Measurements from ENCODE around the gene ARHGAP26. TPM values are rescaled to one million over a fixed set of nuclear protein-coding genes. Genes with fewer than 3 reads are reported as not detected.

Gene ARHGAP26
- total RNA-seq, 2 experiments from 2014 or later: 10.2 to 11.0 TPM

DNA sequence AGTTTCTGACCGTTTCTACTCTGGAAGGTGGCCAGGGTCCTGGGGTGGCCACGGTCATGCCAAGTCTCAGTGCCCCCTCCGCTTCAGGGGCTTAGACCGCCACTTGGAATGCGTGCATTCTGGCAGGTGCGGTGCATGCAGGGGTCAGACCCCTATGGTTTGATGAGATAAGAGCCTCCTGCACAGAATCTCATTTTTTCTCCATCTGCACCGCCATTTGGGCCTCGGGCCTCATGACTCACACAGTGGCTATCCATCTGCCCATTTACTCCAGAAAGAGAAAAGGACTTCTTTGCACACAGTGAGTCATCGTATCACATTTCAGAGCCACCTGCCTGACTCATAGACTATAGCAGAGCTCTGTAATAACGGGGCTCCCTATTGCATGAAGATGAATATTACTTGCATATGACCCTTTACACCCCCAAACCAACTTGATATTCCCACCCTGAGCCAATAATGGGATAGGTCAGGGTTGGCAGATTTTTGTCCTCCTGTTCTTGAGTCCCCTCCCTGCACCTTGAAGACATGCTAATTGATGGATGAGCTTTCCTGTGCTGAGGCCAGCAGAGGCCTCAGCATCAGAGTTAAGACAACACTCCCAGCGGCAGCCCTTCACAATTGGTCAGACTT is 475.9 kb downstream of the ARHGAP26 start:
- no peaks in the 10 kb centered on the region for H3K4me1 Mint-ChIP-seq

DNA sequence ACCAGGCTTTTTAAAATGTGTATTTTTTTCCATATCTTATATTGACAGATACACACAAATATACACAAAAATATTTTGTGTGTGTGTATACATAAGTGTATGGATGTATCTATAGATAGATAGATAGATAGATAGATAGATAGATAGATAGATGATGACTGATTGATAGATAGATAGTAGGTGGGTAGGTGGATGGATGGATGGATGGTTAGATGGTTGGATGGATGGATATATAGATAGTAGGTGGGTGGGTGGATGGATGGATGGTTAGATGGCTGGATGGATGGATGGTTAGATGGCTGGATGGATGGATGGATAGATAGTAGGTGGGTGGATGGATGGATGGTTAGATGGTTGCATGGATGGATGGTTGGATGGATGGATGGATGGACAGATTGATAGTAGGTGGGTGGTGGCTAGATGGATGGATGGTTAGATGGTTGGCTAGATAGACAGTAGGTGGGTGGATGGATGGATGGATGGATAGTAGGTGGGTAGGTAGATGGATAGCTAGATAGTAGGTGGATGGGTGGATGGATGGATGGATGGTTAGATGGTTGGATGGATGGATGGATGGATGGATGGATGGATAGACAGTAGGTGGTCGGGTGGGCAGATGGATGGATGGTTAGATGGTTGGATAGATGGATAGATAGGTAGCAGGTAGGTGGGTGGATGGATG is 477.1 kb downstream of the ARHGAP26 start:
- Mint-ChIP-seq H3K4me3 (no peak overlapping the region), H3K27ac (no peak overlapping the region)
- DNase-seq: no peak

More for the DNA sequence above, 475.9 kb downstream of the ARHGAP26 start:
- no peaks in the 10 kb centered on the region for H3K36me3 Mint-ChIP-seq
- H3K9me3 Mint-ChIP-seq: peaks cover 3% of the 10 kb centered on the region
- DNase-seq: no peak
- no peak overlapping the region for H3K4me3 Mint-ChIP-seq
- no peaks in the 10 kb centered on the region for H3K27me3 Mint-ChIP-seq
- no peak overlapping the region for H3K27ac Mint-ChIP-seq

DNA sequence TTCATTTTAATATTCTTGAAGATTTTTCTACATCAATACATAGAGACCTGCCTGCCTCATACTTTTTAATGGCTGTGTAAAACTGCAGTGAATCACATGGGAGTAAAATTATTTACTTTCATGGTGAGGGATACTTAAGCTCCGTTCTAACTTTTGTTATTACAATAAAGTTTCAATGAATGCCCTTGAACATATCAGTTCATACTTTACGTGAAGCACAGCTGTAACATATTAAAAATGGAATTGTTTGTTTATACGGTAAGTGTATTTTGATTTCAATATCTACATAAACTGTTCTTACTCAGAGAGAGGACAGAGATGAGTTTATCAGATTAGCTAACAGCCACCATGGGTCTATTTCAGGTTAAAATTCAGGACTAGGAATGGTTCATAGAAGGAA is 478.2 kb downstream of the ARHGAP26 start:
- Mint-ChIP-seq H3K27me3 (no peaks in the 10 kb centered on the region), H3K4me1 (no peaks in the 10 kb centered on the region), H3K4me3 (no peak overlapping the region), H3K36me3 (no peaks in the 10 kb centered on the region), H3K27ac (no peak overlapping the region), H3K9me3 (peaks cover 3% of the 10 kb centered on the region)
- no peak for DNase-seq

More for the DNA sequence above, 477.1 kb downstream of the ARHGAP26 start:
- Mint-ChIP-seq H3K4me1 (no peaks in the 10 kb centered on the region), H3K27me3 (no peaks in the 10 kb centered on the region), H3K36me3 (no peaks in the 10 kb centered on the region), H3K9me3 (peaks cover 3% of the 10 kb centered on the region)

DNA sequence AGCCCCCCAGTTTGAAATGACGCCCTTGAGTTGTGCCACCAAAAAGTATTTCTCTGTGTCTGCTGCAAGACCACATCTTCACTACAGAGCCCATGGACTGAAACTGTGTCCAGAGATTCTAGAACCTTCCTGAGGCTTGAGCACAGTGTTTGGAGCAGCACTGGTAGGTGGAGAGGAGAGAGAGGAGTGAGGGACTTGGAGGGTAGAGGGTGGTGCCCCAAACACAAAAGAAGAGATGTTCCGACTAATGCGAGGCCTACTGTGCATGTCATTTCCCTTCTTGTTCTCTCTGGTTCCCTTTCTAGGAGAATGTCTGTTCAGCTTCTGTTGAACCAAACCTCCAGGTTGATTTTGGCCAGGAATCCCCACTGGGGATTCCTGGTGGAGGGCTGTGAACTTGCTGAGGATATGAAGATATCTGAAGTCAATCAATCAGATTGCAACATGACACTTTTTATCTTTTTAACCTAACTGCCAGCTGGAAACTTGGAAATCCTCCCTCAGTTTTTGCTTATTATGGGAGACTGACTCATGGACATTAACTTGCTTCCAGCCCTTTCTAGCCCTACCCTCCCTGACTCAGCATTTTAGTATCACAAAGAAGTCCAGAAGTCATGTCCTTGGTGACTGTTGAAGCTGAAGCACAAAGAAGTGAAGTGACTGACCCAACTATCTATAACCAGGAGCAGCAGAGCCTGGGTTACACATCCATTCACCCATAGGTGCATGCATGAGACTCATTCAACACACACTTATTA is 478.8 kb downstream of the ARHGAP26 start:
- no peak for DNase-seq
- Mint-ChIP-seq H3K27me3 (no peaks in the 10 kb centered on the region), H3K27ac (no peak overlapping the region), H3K9me3 (peaks cover 3% of the 10 kb centered on the region), H3K4me1 (no peaks in the 10 kb centered on the region), H3K36me3 (no peaks in the 10 kb centered on the region), H3K4me3 (no peak overlapping the region)

DNA sequence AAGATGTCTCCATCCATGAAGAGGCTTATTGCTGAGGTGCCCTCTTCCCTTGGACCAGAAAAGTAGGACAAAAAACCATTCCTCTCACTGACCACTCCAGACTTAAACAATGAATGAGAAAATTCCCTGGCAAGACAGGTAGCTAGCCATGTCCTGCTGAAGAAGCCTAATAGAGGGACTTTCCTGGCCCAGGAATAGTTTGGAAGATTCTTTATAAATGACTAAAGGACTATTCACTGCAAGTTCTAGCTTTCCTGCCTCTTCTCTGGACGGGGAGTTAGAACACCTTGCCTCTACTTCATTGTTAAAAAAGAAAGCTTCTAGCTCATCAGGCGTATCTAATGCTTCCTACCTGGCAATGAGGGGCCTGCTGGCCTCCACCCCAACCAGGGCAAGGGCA is 479.7 kb downstream of the ARHGAP26 start:
- Mint-ChIP-seq H3K27me3 (no peaks in the 10 kb centered on the region), H3K9me3 (peaks cover 2% of the 10 kb centered on the region), H3K4me3 (no peak overlapping the region), H3K27ac (no peak overlapping the region), H3K4me1 (no peaks in the 10 kb centered on the region), H3K36me3 (no peaks in the 10 kb centered on the region)
- DNase-seq: no peak

DNA sequence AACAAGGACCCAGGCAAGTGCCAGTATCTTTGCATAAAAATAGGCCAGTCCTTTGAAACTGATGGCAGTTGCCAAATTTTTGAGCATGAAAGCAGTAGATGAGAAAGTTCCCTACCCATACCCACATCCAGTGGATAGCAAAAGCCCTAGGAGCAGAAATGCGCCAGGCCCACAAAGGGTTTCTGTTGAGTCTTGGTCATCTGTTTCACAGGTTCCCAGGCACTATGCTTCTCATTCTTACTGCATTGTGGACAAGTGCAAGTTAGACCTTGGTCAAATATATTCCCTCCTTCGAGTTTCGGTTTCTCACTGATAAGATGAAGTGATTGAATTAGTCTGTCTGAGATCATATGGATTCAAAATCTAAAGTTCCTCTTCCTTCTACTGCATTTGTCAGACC is 481.0 kb downstream of the ARHGAP26 start:
- H3K9me3 Mint-ChIP-seq: no peaks in the 10 kb centered on the region
- no peak overlapping the region for H3K4me3 Mint-ChIP-seq
- no peaks in the 10 kb centered on the region for H3K27me3 Mint-ChIP-seq
- no peak overlapping the region for H3K27ac Mint-ChIP-seq
- H3K4me1 Mint-ChIP-seq: no peaks in the 10 kb centered on the region
- DNase-seq: no peak
- no peaks in the 10 kb centered on the region for H3K36me3 Mint-ChIP-seq

DNA sequence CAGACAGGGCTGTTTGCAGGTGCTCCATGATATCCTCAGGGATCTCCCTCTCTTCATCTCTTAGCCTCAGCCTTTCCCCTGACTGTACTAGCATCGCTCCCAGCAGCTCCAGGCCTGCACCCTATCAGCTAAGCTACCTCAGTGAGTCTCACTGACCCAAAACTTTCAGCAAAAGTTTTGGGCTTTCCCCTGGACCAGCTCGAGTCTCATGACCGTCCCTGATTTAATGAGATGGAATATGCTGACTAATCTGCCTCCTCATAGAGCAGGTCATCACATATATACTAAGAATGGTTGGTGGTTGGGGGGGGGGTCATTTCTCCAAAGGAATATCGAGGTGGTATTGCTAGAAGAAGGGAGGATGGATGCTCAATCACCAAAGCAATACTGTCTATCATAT is 481.8 kb downstream of the ARHGAP26 start:
- H3K27me3 Mint-ChIP-seq: no peaks in the 10 kb centered on the region
- H3K4me3 Mint-ChIP-seq: no peak overlapping the region
- no peaks in the 10 kb centered on the region for H3K9me3 Mint-ChIP-seq
- no peak overlapping the region for H3K27ac Mint-ChIP-seq
- no peak for DNase-seq
- no peaks in the 10 kb centered on the region for H3K4me1 Mint-ChIP-seq
- H3K36me3 Mint-ChIP-seq: no peaks in the 10 kb centered on the region

DNA sequence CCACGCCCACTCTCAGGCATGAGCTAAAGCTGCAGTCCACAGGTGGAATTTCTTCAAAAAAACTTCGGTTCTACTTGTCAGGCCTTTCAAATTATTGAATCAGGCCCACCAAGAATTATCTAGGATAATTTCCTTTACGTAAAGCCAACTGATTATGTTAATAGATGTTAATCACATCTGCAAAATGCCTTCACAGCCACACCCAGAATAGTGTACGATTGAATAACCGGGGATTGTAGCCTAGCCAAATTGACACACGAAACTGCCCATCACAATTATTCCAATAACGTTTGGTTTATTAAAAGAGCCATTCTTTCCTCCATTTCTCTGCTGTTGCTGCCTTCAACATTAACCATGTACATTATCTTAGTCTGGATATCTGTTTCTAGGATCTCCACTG is 484.6 kb downstream of the ARHGAP26 start:
- Mint-ChIP-seq H3K4me3 (no peak overlapping the region), H3K27me3 (no peaks in the 10 kb centered on the region), H3K4me1 (no peaks in the 10 kb centered on the region), H3K36me3 (no peaks in the 10 kb centered on the region), H3K27ac (no peak overlapping the region), H3K9me3 (no peaks in the 10 kb centered on the region)
- no peak for DNase-seq

DNA sequence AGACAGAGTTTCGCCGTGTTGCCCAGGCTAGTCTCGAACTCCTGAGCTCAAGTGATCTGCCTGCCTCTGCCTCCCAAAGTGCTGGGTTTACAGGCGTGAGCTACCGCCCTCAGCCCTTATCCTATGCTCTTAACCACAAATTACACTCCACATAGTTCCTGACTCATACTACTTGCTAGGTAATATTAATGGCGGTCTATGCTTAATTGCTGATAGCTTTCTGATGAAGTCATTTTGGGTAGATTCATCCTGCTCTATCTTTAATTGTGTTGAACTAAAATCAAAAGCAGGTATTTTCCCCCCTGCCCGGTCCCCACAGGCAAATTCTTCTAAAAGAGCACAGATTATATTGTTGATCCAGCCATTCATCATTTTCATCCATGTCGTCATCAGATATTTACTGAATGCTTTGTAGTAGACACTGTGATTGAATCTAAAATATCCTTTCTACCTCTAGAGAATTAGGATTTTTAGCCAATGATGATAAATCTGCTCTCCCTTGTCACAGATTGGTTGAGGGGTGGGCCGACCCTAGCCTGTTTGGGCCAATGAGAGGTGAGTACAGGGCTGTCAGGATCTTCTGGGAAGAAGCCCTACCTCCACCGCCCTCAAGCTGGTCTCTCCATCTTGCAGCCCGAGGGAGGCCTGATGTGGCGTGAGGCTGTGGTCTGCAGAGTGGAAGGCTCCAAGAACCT is 488.5 kb downstream of the ARHGAP26 start:
- Mint-ChIP-seq H3K27me3 (no peaks in the 10 kb centered on the region), H3K4me3 (no peak overlapping the region), H3K4me1 (peaks cover 7% of the 10 kb centered on the region), H3K27ac (no peak overlapping the region), H3K36me3 (no peaks in the 10 kb centered on the region), H3K9me3 (peaks cover 3% of the 10 kb centered on the region)
- DNase-seq: no peak

DNA sequence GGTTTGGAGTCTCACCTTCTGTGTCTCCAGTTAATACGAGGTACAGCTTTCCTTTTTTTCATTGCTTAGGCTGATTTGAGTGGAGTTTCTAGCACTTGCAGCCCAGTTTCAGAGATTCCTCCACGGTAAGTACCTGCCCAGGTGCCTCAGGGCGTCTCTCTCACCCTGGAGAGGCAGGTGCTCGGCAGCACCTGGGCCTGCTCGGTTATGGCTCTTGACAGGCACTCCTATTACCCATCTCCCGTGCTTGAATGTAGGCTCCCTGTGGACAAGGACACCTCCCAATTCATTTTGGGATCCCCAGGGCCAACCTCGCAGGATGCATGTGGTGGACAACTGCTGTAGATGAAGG is 489.1 kb downstream of the ARHGAP26 start:
- H3K4me3 Mint-ChIP-seq: no peak overlapping the region
- no peak for DNase-seq
- no peaks in the 10 kb centered on the region for H3K27me3 Mint-ChIP-seq
- H3K9me3 Mint-ChIP-seq: peaks cover 3% of the 10 kb centered on the region
- H3K36me3 Mint-ChIP-seq: no peaks in the 10 kb centered on the region
- H3K4me1 Mint-ChIP-seq: peaks cover 7% of the 10 kb centered on the region
- no peak overlapping the region for H3K27ac Mint-ChIP-seq

DNA sequence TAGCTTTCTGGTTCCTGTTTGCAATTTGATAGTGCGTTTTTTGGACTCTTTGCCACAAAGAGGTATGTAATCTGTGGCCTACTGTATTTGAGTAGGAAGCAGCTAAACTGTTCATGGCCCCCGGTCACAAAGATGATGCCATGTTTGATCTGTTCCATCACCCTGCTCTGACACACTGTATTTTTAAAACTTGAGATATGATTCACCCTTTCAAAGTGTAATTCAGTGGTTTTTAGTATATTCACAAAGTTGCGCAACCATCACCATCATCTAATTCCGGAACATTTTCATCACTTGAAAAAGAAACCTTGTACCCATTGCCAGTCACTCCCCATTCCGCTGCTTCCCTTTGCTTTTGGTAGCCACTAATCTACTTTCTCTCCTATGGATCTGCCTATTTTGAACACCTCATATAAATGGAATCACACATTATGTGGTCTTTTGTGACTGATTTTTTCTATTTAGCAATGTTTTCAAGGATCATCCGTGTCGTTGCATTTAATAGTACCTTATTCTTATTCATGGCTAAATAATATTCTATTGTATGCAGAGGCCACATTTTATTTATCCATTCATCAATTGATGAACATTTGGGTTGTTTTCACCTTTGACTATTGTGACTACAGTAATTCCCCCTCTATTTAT is 491.7 kb downstream of the ARHGAP26 start:
- Mint-ChIP-seq H3K27ac (no peak overlapping the region), H3K27me3 (no peaks in the 10 kb centered on the region), H3K9me3 (peaks cover 20% of the 10 kb centered on the region), H3K4me1 (peaks cover 7% of the 10 kb centered on the region), H3K4me3 (no peak overlapping the region), H3K36me3 (peaks cover 6% of the 10 kb centered on the region)
- DNase-seq: no peak

DNA sequence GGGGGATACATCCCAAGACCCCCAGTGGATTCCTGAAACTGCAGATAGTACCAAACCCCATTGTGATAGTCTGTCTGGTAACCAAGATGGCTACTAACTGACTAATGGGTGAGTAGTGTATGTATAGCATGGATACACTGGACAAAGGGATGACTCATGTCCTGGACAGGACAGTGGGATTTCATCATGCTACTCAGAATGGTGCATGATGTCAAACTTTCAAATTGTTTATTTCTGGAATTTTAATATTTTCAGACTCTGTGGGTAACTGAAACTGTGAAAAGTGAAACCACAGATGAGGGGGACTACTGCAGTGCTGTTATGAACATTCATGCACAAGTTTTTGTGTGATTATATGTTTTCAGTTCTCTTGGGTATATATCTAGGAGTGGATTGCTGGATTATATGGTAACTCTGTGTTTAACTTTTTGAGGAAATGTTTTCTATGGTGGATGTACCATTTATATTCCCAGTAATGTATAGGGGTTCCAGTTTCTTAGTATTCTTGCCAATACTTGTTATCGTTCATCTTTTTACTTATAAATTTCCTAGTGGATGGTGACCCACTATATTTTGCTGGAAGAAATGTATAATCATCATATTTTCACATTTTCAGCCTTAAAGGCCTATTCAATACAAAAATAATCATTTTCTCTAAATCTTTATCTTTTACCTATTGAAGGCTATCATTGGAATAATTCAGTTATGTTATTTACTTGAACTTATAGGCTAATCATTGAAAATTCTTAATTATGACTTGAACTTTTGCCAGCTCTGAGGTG is 492.4 kb downstream of the ARHGAP26 start:
- peaks cover 6% of the 10 kb centered on the region for H3K36me3 Mint-ChIP-seq
- DNase-seq: no peak
- H3K27ac Mint-ChIP-seq: no peak overlapping the region

DNA sequence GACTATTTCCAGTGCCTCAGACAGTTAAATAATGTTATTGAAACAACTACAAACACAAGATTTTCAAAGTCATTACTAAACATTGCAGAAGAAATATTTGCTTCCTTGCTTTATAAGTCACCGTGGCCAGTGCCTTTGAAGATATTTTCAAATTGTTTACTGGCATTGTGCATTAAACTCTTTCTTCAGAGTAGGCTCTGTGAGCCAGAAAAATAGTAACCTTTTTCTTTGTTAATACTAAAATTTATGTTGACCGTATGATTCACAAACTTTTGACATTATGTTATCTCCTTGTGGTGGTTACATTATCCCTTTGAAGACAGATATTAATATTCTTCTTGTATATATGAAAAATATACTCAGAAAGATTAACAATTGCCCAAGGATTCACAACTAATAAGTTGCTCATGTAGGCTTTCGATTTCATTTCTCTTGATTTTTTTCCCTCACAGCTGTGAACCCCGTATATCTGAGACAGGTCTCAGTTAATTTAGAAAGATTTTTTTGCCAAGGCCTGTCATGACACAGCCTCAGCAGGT is 493.2 kb downstream of the ARHGAP26 start:
- H3K4me3 Mint-ChIP-seq: no peak overlapping the region
- no peak overlapping the region for H3K27ac Mint-ChIP-seq
- no peak for DNase-seq
- H3K4me1 Mint-ChIP-seq: peaks cover 7% of the 10 kb centered on the region
- peaks cover 27% of the 10 kb centered on the region for H3K9me3 Mint-ChIP-seq
- H3K36me3 Mint-ChIP-seq: peaks cover 9% of the 10 kb centered on the region
- no peaks in the 10 kb centered on the region for H3K27me3 Mint-ChIP-seq

More for the DNA sequence above, 492.4 kb downstream of the ARHGAP26 start:
- Mint-ChIP-seq H3K4me1 (peaks cover 7% of the 10 kb centered on the region), H3K9me3 (peaks cover 22% of the 10 kb centered on the region), H3K27me3 (no peaks in the 10 kb centered on the region), H3K4me3 (no peak overlapping the region)

DNA sequence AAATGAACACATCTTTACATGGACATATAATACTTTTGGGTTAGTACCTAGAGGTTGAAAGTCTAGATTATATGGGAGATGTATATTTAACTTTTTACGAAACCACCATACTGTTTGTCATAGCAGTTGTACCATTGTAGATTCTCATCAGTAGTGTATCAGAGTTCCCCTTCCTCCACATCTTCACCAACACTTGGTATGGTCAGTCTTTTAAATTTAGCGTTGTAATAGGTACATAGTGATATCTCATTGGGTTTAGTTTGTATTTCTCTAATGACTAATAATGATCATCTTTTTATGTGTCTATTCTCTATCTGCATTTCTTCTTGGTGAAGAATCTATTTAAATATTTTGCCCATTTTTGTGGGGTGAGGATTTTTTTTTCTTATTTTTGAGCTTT is 495.8 kb downstream of the ARHGAP26 start:
- Mint-ChIP-seq H3K27me3 (no peaks in the 10 kb centered on the region), H3K9me3 (peaks cover 40% of the 10 kb centered on the region), H3K36me3 (peaks cover 13% of the 10 kb centered on the region), H3K27ac (no peak overlapping the region), H3K4me3 (no peak overlapping the region), H3K4me1 (peaks cover 7% of the 10 kb centered on the region)
- no peak for DNase-seq
